ENCODE results near the gene XPC. TPM values are rescaled to one million over a fixed set of nuclear protein-coding genes. Genes with fewer than 3 reads are reported as not detected.

Gene XPC
- polyA plus RNA-seq, 1 donor from 2014 or later, result 21.9 TPM

- no peak overlapping the region for H2AFZ ChIP-seq (ENCODE audit: low read depth, low read length)
- H3K4me2 ChIP-seq (ENCODE audit: low read length), result no peak overlapping the region
- H3K27ac ChIP-seq (ENCODE audit: low read length), result no peak overlapping the region
- no peaks in the 10 kb centered on the region for H3K9me3 ChIP-seq (ENCODE audit: low read length)
- H3K9me2 ChIP-seq (ENCODE audit: insufficient read depth, low read length), result no peaks in the 10 kb centered on the region
- H3K9ac ChIP-seq (ENCODE audit: low read length), result no peak overlapping the region
- no peaks in the 10 kb centered on the region for H3K27me3 ChIP-seq (ENCODE audit: insufficient read depth, low read depth, low read length)
- no peak overlapping the region for H3K4me3 ChIP-seq (ENCODE audit: low read length)
- no peaks in the 10 kb centered on the region for H3F3A ChIP-seq (ENCODE audit: insufficient read depth, low read length, poor library complexity, severe bottlenecking)
- TF ChIP-seq EZH2 (IDR thresholded peaks at IDR 0.05; ENCODE audit: borderline replicate concordance, insufficient read depth, low read length, poor library complexity, severe bottlenecking) (no peak), POLR2AphosphoS5 (IDR thresholded peaks at IDR 0.05) (no peak), SMC3 (conservative IDR thresholded peaks at IDR 0.05; ENCODE audit: poor library complexity) (no peak), MXI1 (conservative IDR thresholded peaks at IDR 0.05; ENCODE audit: poor library complexity, severe bottlenecking) (no peak), RAD21 (conservative IDR thresholded peaks at IDR 0.05) (no peak), EP300 (conservative IDR thresholded peaks at IDR 0.05; ENCODE audit: poor library complexity, severe bottlenecking) (no peak), CTCF (IDR thresholded peaks at IDR 0.05; ENCODE audit: poor library complexity, severe bottlenecking) (no peak), TAF1 (IDR thresholded peaks at IDR 0.05; ENCODE audit: low read depth) (no peak), REST (IDR thresholded peaks at IDR 0.05; ENCODE audit: borderline replicate concordance) (no peak)
- H4K20me1 ChIP-seq (ENCODE audit: insufficient read depth), result no peaks in the 10 kb centered on the region
- H3K79me2 ChIP-seq (replicated peaks; ENCODE audit: insufficient read depth, low read length), result no peaks in the 10 kb centered on the region
- H3K36me3 ChIP-seq (ENCODE audit: insufficient read depth, low read length), result peaks cover 11% of the 10 kb centered on the region
Observed at GRCh38 chr3:14152963-14153355, 25.4 kb downstream of the XPC start.

- H3K27me3 ChIP-seq (ENCODE audit: insufficient read depth, low read depth, low read length), result no peaks in the 10 kb centered on the region
- H3K9me2 ChIP-seq (ENCODE audit: insufficient read depth, low read length), result no peaks in the 10 kb centered on the region
- no peak for TF ChIP-seq EZH2 (IDR thresholded peaks at IDR 0.05; ENCODE audit: borderline replicate concordance, insufficient read depth, low read length, poor library complexity, severe bottlenecking)
- no peak for TF ChIP-seq REST (IDR thresholded peaks at IDR 0.05; ENCODE audit: borderline replicate concordance)
- TF ChIP-seq RAD21 (conservative IDR thresholded peaks at IDR 0.05), result no peak
- TF ChIP-seq CTCF (IDR thresholded peaks at IDR 0.05; ENCODE audit: poor library complexity, severe bottlenecking), result no peak
- no peaks in the 10 kb centered on the region for H3K9me3 ChIP-seq (ENCODE audit: low read length)
- H3F3A ChIP-seq (ENCODE audit: insufficient read depth, low read length, poor library complexity, severe bottlenecking), result no peaks in the 10 kb centered on the region
- H2AFZ ChIP-seq (ENCODE audit: low read depth, low read length), result no peak overlapping the region
- H3K9ac ChIP-seq (ENCODE audit: low read length), result no peak overlapping the region
- peaks cover 7% of the 10 kb centered on the region for H3K36me3 ChIP-seq (ENCODE audit: insufficient read depth, low read length)
- no peak overlapping the region for H3K27ac ChIP-seq (ENCODE audit: low read length)
- H3K4me2 ChIP-seq (ENCODE audit: low read length), result no peak overlapping the region
- H4K20me1 ChIP-seq (ENCODE audit: insufficient read depth), result no peaks in the 10 kb centered on the region
- H3K4me3 ChIP-seq (ENCODE audit: low read length), result no peak overlapping the region
- no peaks in the 10 kb centered on the region for H3K79me2 ChIP-seq (replicated peaks; ENCODE audit: insufficient read depth, low read length)
Observed at GRCh38 chr3:14152233-14152962, 26.0 kb downstream of the XPC start.
